Mesenteric fat pad (tissue), 1 donor: ENCODE measurements around the gene CDYL2. TPM values are rescaled to one million over a fixed set of nuclear protein-coding genes. Genes with fewer than 3 reads are reported as not detected.
"Not testable (repeated sequence)": the region's sequence is repeated elsewhere in the genome, so short reads cannot be mapped to it uniquely, and the experiment has no call there.

ENCODE experiments used
- DNase-seq: peaks from one replicate; pipeline ENCODE4 v3.0.0-alpha.2; 2020; ENCODE audit warnings: low spot score
- total RNA-seq: library from RNA; stranded (reverse); fragmentation: NEBNext Ultra II Directional; extraction: Animal tissue kit (Norgen Biotek cat#: 25700); gene quantifications from one replicate; pipeline ENCODE4 v1.2.1, GENCODE V29; 2021
- donor health status: DM: yes; HTN: yes; CAD: no.

Gene CDYL2
- total RNA-seq, 1 donor from 2014 or later = 24.0 TPM

DNA sequence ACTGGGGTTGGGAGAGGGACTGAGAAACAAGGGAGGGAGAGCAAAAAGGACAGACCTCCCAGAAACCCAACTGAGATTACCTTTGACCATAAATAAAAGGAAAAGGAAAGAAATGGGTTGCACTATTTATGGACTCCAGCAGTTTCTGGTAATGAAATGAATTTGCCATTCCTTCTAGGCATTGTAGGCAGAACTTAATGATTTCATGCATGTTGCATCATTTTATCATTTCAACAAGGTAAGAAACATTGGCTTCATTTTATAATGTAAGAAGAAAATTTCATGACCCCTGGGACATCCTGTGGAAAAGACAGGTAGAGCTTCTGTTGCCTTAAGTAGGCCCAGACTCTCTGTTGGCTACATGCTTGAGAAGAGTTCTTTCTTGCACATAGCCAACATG is 8.2 kb upstream of the CDYL2 start:
- DNase-seq = no peak

- DNase-seq = no peak
Measured at GRCh38 chr16:80809366-80809765, 5.0 kb upstream of the CDYL2 start.

GRCh38 chr16:80807906-80808305 is 3.5 kb upstream of the CDYL2 start:
- DNase-seq = no peak

- no peak for DNase-seq
Measured at GRCh38 chr16:80806927-80807340, 2.5 kb upstream of the CDYL2 start.

GRCh38 chr16:80806289-80806688 is 1.9 kb upstream of the CDYL2 start:
- no peak for DNase-seq

- peak; percentile 83 for DNase-seq
Measured at GRCh38 chr16:80804056-80804525, 307 bp downstream of the CDYL2 start.

DNA sequence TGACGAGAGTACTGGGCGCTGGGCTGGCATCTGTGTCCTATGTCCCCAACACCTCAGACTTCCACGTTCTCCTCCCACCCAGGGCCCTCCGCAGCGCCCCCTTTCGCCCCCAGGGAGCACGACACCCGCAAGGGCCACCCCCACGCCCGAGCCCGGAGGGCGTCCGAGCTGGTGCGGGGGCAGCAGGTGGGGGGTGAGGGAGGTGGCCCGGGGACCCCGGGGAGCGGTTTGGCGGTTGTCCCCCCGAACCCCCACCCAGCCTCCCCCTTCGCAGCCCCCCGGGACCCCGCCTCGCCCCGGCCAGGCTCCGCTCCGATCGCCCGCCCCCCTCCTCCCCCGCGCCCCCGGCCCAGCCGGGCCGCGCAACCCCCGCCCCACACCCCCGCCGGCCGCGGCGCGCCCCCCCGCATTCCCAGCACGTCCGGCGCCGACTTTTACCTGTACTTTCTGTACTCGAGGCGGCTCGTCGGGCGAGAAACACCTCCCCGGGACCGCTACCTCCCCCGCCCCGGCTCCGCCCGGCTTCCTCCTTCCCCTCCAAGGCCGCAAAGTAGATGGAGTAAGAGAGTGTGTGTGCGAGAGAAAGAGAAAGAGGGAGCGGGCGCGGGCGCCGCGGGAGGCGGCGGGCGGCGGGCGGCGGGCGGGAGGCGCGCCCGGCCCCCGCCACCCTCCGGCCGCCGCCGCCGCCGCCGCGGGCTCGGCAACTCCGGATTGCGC is 901 bp downstream of the CDYL2 start:
- peak; percentile 85 for DNase-seq

DNA sequence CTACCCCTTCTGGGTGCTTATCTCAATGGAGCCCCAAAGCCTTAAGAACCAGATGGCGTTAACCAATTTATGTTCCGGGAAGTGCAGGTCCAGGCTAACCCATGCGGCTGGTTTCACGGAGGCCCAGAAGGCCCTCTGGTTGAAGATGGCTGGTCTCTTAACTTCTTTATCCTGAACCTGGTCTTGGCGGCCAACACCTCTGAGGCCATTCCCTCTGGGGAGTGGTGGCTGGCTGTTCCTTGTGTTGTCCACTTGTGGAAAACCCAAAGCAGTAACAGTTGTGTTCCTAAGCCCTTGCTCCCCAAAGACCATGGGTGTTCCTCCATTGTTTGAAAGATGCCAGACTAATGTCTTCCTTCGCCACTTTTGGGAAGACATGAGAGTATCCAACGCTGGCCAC is 1.5 kb downstream of the CDYL2 start:
- no peak for DNase-seq

- no peak for DNase-seq
Measured at GRCh38 chr16:80802138-80802537, 2.3 kb downstream of the CDYL2 start.

DNA sequence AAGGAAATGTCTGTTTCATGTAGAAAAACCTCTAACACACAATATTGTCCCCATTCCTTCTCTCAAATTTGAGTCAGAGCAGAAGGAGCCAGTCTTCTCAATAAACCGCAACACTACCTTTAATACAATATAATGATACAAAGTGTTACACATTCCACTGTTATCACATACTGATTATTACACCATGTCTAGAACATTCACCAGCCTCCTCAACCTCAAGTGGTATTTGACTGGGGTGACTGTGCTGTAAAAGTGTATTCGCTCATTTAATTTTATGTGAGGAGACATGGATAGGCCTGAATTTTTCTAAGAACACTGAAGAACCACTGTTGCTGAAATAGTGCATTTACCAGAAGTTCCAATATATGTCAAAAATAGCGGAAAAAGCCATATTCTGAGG is 10.3 kb downstream of the CDYL2 start:
- DNase-seq = no peak

- no peak for DNase-seq
Measured at GRCh38 chr16:80792031-80792430, 12.4 kb downstream of the CDYL2 start.

GRCh38 chr16:80791411-80791810 is 13.0 kb downstream of the CDYL2 start:
- no peak for DNase-seq

DNA sequence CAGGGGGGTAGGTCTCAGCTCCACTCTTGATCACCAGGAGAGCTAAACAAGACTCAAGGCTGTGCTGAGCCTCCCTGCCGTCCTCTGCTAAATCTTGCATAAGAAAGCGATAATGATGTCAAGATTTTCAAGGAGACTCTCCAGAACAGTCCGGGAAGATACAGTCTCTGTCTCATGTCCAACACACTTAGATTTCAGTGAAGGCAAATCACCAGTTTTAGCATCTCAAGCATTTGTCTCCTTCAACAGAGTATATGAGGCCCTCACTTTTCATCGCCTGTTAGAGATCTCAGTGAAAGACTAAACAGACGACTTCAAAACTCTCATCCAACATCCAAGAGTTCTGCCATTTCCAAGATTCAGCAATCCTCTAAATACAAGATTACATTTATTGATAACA is 13.6 kb downstream of the CDYL2 start:
- DNase-seq = no peak

DNA sequence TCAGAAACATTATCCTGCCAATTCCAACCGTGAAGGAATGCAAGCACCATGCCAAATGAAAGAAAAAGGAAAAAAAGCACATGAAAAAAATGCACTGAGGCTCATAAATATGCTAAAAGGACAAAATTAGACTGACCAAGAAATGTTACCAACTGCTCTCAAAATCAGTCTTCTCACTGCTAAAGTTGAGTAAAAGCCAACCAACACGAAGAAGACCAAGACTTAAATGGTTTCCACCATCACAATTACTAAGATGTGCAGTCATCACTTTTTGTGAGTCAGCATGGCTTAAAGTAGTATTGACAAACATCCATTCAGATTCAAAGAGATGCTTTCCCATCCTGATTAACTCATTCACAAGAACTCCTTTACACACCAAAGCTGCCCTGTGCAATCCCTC is 16.4 kb downstream of the CDYL2 start:
- no peak for DNase-seq

DNA sequence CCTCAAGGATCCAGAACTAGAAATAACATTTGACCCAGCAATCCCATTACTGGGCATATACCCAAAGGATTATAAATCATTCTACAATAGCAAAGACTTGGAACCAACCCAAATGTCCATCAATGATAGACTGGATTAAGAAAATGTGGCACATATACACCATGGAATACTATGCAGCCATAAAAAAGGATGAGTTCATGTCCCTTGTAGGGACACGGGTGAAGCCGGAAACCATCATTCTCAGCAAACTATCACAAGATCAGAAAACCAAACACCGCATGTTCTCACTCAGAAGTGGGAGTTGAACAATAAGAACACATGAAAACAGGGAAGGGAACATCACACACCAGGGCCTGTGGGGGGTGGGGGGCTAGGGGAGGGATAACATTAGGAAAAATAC is 17.8 kb downstream of the CDYL2 start:
- not testable (repeated sequence) for DNase-seq

DNA sequence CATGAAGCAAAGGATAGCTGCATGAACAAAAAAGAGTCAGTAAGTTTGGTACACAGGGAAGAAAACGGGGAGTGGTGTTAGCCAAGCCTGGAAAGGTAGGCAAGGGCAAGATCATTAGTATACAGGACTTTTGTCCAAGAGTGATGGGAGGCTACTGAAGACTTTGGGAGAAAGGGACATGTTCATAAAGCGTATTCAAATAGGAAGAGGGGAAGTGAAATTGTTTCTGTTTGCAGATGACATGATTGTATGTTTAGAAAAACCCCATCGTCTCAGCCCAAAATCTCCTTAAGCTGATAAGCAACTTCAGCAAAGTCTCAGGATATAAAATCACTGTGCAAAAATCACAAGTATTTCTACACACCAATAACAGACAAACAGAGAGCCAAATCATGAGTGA is 19.4 kb downstream of the CDYL2 start:
- DNase-seq = no peak

DNA sequence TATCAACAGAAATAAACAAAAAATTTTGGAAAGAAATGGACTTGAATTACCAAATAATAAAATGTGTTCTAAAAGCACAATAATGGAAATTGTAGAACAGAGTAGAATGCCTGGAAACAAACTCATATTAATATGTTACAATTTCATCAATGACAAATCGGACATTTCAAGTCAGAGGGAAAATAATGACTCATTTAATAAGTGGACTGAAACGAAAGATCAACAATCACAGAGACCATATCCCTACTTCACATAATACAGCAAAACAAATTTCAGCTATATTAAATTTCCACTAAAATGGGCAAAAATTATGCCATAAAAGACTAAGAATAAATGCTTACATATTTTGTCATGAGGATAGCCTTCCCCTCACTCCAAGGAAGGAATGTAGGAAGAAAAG is 25.7 kb downstream of the CDYL2 start:
- DNase-seq = no peak

GRCh38 chr16:80776856-80777255 is 27.5 kb downstream of the CDYL2 start:
- DNase-seq = no peak

DNA sequence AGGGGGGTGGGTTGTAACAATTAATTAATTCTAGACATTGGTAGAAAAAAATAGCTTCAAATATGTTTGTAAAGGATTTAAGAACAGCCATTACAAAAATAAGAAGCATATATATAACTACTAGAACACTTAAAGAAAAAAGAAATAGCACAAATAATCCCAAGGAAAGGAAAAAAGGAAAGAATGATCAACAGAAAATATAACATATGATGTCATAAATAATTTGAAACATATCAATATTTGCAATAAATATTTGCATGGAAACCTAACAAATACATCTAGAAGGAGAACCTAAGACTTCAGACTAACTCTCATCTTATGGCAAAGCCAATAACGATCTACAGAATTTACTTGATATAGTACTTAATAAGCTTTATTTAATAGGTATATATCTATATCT is 28.9 kb downstream of the CDYL2 start:
- no peak for DNase-seq

GRCh38 chr16:80766798-80767197 is 37.6 kb downstream of the CDYL2 start:
- no peak for DNase-seq

DNA sequence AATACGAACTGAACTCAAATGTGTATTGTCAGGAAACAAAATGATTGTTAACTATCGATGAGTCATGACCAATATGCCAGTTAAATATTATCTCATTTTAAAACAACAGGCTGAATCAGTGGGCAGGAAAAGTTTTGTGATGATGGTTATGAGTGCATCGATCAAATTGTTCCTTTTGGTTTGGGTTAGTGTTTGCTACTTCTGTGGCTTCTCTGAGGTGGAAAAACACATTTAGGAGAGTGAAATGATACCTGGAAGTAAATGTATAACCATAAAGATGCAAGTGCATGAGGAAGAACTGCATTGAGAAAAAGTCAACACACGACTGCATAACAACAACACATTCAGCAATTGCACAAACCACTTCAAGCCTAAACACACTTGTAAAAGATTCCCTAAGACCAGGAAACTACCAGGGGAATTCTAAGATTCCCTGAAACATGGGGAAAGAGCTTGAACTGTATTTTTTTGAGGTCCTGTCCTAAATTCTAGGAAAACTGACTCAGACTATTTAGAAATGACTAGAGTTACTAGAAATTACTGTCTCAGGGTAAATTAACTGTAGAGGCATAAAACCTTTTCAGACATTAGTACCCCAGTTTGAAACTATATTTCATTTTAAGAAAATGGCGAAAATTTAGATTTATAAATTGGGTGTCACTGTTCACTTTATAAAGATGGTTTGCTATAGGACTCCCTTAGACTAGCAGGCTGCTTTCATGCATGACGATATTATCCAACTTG is 44.8 kb downstream of the CDYL2 start:
- no peak for DNase-seq

GRCh38 chr16:80754476-80754875 is 49.9 kb downstream of the CDYL2 start:
- no peak for DNase-seq

GRCh38 chr16:80752541-80752940 is 51.9 kb downstream of the CDYL2 start:
- no peak for DNase-seq
